ENCODE results near the gene SPTBN2.

Gene SPTBN2

DNA sequence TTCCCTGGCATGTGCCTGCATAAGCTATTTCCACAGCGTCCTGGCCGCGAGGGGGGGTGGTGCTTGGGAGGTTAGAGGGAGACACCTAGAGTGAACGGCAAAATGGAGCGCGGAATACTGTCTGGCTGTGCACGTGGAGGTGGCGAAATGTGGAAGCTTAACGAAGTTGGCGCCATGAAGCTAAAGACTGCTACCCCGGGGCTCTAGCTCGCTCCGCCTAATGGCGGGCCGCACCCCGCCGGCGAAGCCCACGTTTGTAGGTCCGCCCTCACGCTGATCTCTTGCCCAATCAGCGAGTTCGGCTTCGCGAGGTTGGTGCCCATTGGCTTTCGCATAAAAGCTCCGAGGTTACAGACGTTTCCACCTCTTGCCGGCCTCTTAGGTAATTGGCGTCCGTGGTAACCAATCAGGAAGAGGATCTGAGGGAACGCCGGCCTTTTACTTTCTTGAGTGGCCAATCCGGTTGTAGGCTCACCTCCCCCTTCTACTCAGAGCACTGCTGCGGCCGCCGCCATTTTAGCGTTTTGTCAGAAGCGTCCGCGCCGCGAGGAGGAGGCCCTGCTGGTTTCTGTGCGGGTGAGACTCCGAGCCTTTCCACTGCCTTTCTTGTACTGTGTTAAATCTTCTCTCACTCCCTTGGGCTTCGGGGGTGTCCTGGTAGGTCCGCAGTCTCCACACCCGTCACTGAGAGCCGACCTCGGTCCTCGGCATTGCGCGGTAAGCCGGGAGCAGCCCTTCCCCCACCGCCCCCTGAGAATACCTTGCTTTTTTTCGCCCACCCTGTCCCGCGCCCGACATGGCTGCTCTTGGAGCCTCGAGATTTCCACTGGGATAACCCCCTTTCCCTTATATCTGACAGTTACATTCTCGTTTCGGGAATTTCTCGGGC, 90.6 kb downstream of the SPTBN2 start, which contains the start of gene RBM4:
Gene RBM4 (plus strand): TSS at position 527 of the 889 bp plus-strand sequence. CDS start 1,009 bp downstream, outside the sequence.
- TF ChIP-seq, protein P1, sequence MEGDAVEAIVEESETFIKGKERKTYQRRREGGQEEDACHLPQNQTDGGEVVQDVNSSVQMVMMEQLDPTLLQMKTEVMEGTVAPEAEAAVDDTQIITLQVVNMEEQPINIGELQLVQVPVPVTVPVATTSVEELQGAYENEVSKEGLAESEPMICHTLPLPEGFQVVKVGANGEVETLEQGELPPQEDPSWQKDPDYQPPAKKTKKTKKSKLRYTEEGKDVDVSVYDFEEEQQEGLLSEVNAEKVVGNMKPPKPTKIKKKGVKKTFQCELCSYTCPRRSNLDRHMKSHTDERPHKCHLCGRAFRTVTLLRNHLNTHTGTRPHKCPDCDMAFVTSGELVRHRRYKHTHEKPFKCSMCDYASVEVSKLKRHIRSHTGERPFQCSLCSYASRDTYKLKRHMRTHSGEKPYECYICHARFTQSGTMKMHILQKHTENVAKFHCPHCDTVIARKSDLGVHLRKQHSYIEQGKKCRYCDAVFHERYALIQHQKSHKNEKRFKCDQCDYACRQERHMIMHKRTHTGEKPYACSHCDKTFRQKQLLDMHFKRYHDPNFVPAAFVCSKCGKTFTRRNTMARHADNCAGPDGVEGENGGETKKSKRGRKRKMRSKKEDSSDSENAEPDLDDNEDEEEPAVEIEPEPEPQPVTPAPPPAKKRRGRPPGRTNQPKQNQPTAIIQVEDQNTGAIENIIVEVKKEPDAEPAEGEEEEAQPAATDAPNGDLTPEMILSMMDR (IDR thresholded peaks at IDR 0.05; ENCODE audit: insufficient read depth, low read length, poor library complexity, severe bottlenecking), result no peak
- H3K36me3 ChIP-seq (ENCODE audit: control insufficient read depth, insufficient read depth, low read length), result peaks cover 7% of the 10 kb centered on the region
- DNase-seq (ENCODE audit: extremely low read depth, insufficient read length), result peak; percentile 93
- H3K4me3 ChIP-seq (replicated peaks; ENCODE audit: low read depth, low read length), result peak within 1 kb of the TSS; percentile 87
- H3K27me3 ChIP-seq (replicated peaks; ENCODE audit: control insufficient read depth, insufficient read depth, low read length), result no peaks in the 10 kb centered on the region

DNA sequence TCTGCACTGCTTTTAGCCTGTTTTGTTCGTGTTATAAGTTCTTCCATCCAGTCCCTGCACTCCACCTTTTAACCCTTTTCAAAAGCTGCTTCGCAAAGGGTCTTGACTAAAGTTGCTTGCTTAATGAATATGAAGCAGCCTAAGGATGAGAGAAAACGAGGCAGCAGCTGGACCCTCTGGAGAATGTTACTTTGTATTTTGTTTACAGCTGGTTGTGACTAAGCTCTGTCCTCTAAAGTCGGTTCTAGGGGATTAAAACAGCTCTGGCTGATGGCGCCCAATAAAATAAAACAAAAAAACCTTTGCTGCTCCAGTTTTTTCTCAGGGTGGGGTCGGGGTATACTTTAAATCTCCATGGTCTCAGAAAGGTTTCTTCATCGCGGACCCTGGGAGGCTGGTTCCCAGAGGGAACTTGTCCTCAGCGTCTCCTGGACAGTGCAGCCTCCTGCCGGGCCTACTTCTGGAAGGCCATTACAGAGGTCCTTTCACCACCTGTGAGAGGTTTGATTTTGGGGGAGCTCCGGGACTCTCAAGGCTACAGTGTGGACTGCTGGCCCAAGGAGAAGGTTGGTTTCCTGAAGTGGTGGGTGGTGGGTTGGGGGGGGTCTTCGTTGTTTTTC, 91.3 kb downstream of the SPTBN2 start:
- H3K4me3 ChIP-seq (replicated peaks; ENCODE audit: low read depth, low read length), result peak overlapping the region; percentile 47
- no peaks in the 10 kb centered on the region for H3K27me3 ChIP-seq (replicated peaks; ENCODE audit: control insufficient read depth, insufficient read depth, low read length)
- H3K36me3 ChIP-seq (ENCODE audit: control insufficient read depth, insufficient read depth, low read length), result peaks cover 5% of the 10 kb centered on the region
- TF ChIP-seq, protein P1 (IDR thresholded peaks at IDR 0.05; ENCODE audit: insufficient read depth, low read length, poor library complexity, severe bottlenecking), result no peak
- no peak for DNase-seq (ENCODE audit: extremely low read depth, insufficient read length)

DNA sequence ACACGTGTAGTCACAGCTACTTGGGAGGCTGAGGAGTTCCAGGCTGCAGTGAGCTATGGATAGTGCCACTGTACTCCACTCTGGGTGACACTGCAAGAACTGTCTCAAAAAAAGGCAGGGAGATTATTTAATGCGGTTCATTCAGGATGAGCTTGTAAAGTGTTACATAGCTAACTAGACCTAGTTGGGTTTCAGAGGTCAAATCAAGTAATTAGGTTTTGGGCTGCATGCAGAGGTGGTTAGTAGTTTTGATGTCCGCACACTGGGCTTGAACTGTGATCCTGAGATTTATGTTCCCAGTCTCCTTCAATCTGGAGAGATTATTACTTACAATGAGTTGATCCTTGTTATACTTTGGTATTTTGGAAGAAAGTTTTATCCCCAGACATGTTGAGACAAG, 92.6 kb downstream of the SPTBN2 start:
- Histone ChIP-seq H3K4me3 (replicated peaks; ENCODE audit: low read depth, low read length) (no peak overlapping the region), H3K36me3 (ENCODE audit: control insufficient read depth, insufficient read depth, low read length) (peaks cover 6% of the 10 kb centered on the region)
- TF ChIP-seq, protein P1 (IDR thresholded peaks at IDR 0.05; ENCODE audit: insufficient read depth, low read length, poor library complexity, severe bottlenecking), result no peak

More for the DNA sequence above, 92.6 kb downstream of the SPTBN2 start:
- DNase-seq (ENCODE audit: extremely low read depth, insufficient read length), result no peak
- no peaks in the 10 kb centered on the region for H3K27me3 ChIP-seq (replicated peaks; ENCODE audit: control insufficient read depth, insufficient read depth, low read length)

Data from GM06990 (cell line).